SK-N-SH (cell line): ENCODE data around the gene RAB3GAP2. TPM values are rescaled to one million over a fixed set of nuclear protein-coding genes. Genes with fewer than 3 reads are reported as not detected.

ENCODE experiments used
- CTCF ChIA-PET: fragments of 300-600, 350-600 bp; formaldehyde crosslinking; extraction: SDS; loops from one replicate; lab custom pipeline; 2021; lab: Yijun Ruan, JAX
- POLR2A ChIA-PET: fragments of 350-600 bp; sonication (Branson Sonifier 250); formaldehyde crosslinking; extraction: SDS; loops from one replicate; lab custom pipeline; 2020; ENCODE audit warnings: antibody characterized with exemption, inconsistent platforms; lab: Yijun Ruan, JAX
- DNase-seq: peaks from one replicate; pipeline ENCODE4 v3.0.0; 2012
- H2AFZ ChIP-seq: fragments of 200-600 bp; sonication (generic); 2 replicates; pipeline ENCODE4 v1.8.1; 2016; ENCODE audit warnings: antibody characterized with exemption, mild to moderate bottlenecking, low read depth
- H3F3A ChIP-seq: fragments of 200-600 bp; sonication (generic); replicated peaks from 2 replicates; pipeline ENCODE3; 2016; ENCODE audit warnings: antibody characterized with exemption, mild to moderate bottlenecking; ENCODE audit not compliant: insufficient read depth
- H3K27ac ChIP-seq, 2 experiments: fragments of 200-500 bp in 1 of 2; fragments of 200-600 bp in 1 of 2; sonication (Bioruptor generic) in 1 of 2; sonication (generic), shearing (Covaris generic) in 1 of 2; 2 replicates each; pipeline versions ENCODE4 v1.5.1 to v1.6.1; 2014 to 2016; ENCODE audit warnings: low read depth in 2 of 2, inconsistent platforms in 1 of 2, low read length in 1 of 2, mild to moderate bottlenecking in 1 of 2, mixed read lengths in 1 of 2
- H3K27me3 ChIP-seq: fragments of 200-600 bp; sonication (generic), shearing (Covaris generic); 2 replicates; pipeline ENCODE4 v1.6.1; 2016; ENCODE audit warnings: mixed run types; ENCODE audit not compliant: insufficient read depth
- H3K36me3 ChIP-seq, 2 experiments: fragments of 200-500 bp in 1 of 2; fragments of 200-600 bp in 1 of 2; sonication (Bioruptor generic) in 1 of 2; sonication (generic) in 1 of 2; replicated peaks in 1 of 2; 2 replicates each; pipeline versions ENCODE3 to v1.5.1; 2014 to 2016; ENCODE audit warnings: low read length in 1 of 2, mild to moderate bottlenecking in 1 of 2; ENCODE audit not compliant: insufficient read depth in 2 of 2, control insufficient read depth in 1 of 2
- H3K4me1 ChIP-seq, 2 experiments: fragments of 200-500 bp in 1 of 2; fragments of 200-600 bp in 1 of 2; sonication (Bioruptor generic) in 1 of 2; sonication (generic), shearing (Covaris generic) in 1 of 2; 2 replicates each; pipeline versions ENCODE4 v1.5.1 to v1.6.1; 2014 to 2016; ENCODE audit warnings: low read depth in 1 of 2, low read length in 1 of 2, mixed run types in 1 of 2; ENCODE audit not compliant: insufficient read depth in 2 of 2, control insufficient read depth in 1 of 2
- H3K4me2 ChIP-seq: fragments of 200-600 bp; sonication (generic), shearing (Covaris generic); 2 replicates; pipeline ENCODE4 v1.6.1; 2017; ENCODE audit warnings: mixed run types
- H3K4me3 ChIP-seq, 2 experiments: fragments of 200-500 bp in 1 of 2; fragments of 200-600 bp in 1 of 2; sonication (Bioruptor generic) in 1 of 2; sonication (generic), shearing (Covaris generic) in 1 of 2; 2 replicates each; pipeline versions ENCODE4 v1.5.1 to v1.8.1; 2014 to 2016; ENCODE audit warnings: low read depth in 2 of 2, inconsistent platforms in 1 of 2, low read length in 1 of 2, mild to moderate bottlenecking in 1 of 2, mixed read lengths in 1 of 2, moderate library complexity in 1 of 2
- H3K79me2 ChIP-seq: fragments of 200-600 bp; sonication (generic); 2 replicates; pipeline ENCODE4 v1.8.1; 2017; ENCODE audit warnings: mild to moderate bottlenecking; ENCODE audit not compliant: insufficient read depth
- H3K9ac ChIP-seq: fragments of 200-600 bp; sonication (generic); 2 replicates; pipeline ENCODE4 v1.6.1; 2017; ENCODE audit warnings: mixed run types
- H3K9me2 ChIP-seq: fragments of 200-600 bp; sonication (generic); 2 replicates; pipeline ENCODE4 v1.6.1; 2017; ENCODE audit warnings: mixed run types
- H3K9me3 ChIP-seq: fragments of 200-600 bp; sonication (generic); 2 replicates; pipeline ENCODE4 v1.6.1; 2017; ENCODE audit warnings: mixed run types, mild to moderate bottlenecking, moderate library complexity
- H4K20me1 ChIP-seq: fragments of 200-600 bp; sonication (generic); 2 replicates; pipeline ENCODE4 v1.6.1; 2017; ENCODE audit warnings: mild to moderate bottlenecking, mixed run types; ENCODE audit not compliant: insufficient read depth
- CHD2 ChIP-seq: fragments of 150-350 bp; IDR thresholded peaks from 2 replicates; pipeline ENCODE4 v1.6.1; 2018; ENCODE audit warnings: low read length; ENCODE audit not compliant: partially characterized antibody
- ELF1 ChIP-seq: IDR thresholded peaks from 2 replicates; pipeline ENCODE4 v1.4.0; 2012
- EP300 ChIP-seq, 2 experiments: IDR thresholded peaks; 2 replicates each; pipeline versions ENCODE4 v1.4.0 to v1.6.1; 2012; ENCODE audit warnings: borderline replicate concordance in 1 of 2, low read depth in 1 of 2, low read length in 1 of 2
- FOXM1 ChIP-seq: IDR thresholded peaks from 2 replicates; pipeline ENCODE4 v1.4.0; 2012; ENCODE audit warnings: low read depth, mild to moderate bottlenecking
- GABPA ChIP-seq: IDR thresholded peaks from 2 replicates; pipeline ENCODE4 v1.4.0; 2012; ENCODE audit warnings: low read depth, mild to moderate bottlenecking
- GATA2 ChIP-seq: sonication (generic); formaldehyde crosslinking; IDR thresholded peaks from 2 replicates; pipeline ENCODE4 v1.5.0; 2020; ENCODE audit warnings: mild to moderate bottlenecking, missing genetic modification reagents
- MEF2A ChIP-seq: IDR thresholded peaks from 2 replicates; pipeline ENCODE4 v1.4.0; 2012; ENCODE audit warnings: low read depth, borderline replicate concordance
- NFIC ChIP-seq: IDR thresholded peaks from 2 replicates; pipeline ENCODE4 v1.4.0; 2012; ENCODE audit warnings: borderline replicate concordance
- NRF1 ChIP-seq: IDR thresholded peaks from 2 replicates; pipeline ENCODE4 v1.6.1; 2012; ENCODE audit warnings: low read depth, mild to moderate bottlenecking, low read length
- POLR2AphosphoS5 ChIP-seq: IDR thresholded peaks from 2 replicates; pipeline ENCODE4 v1.6.1; 2012; ENCODE audit warnings: low read depth, low read length
- RAD21 ChIP-seq: IDR thresholded peaks from 2 replicates; pipeline ENCODE4 v1.6.1; 2012; ENCODE audit warnings: mild to moderate bottlenecking, low read length
- REST ChIP-seq: IDR thresholded peaks from 2 replicates; pipeline ENCODE4 v1.6.1; 2012; ENCODE audit warnings: mild to moderate bottlenecking, low read depth, low read length, moderate library complexity
- RFX5 ChIP-seq: IDR thresholded peaks from 2 replicates; pipeline ENCODE4 v1.6.1; 2012; ENCODE audit warnings: mild to moderate bottlenecking, improper control_type of control experiment, low read length
- SMC3 ChIP-seq: IDR thresholded peaks from 2 replicates; pipeline ENCODE4 v1.6.1; 2012; ENCODE audit warnings: low read depth, low read length, improper control_type of control experiment
- TAF1 ChIP-seq: IDR thresholded peaks from 2 replicates; pipeline ENCODE4 v1.6.1; 2012; ENCODE audit warnings: low read depth, mild to moderate bottlenecking, low read length, moderate library complexity, borderline replicate concordance
- TCF12 ChIP-seq: IDR thresholded peaks from 2 replicates; pipeline ENCODE4 v1.4.0; 2012
- YY1 ChIP-seq: IDR thresholded peaks from 2 replicates; pipeline ENCODE4 v1.4.0; 2012; ENCODE audit warnings: low read depth, mild to moderate bottlenecking
- WGBS: methylation state at CpG from one replicate; pipeline ENCODE4 v1.1.6; 2017; ENCODE audit warnings: low lambda C conversion rate; 5-methylcytosine and 5-hydroxymethylcytosine counted together
- polyA plus RNA-seq, 3 experiments: library from polyadenylated mRNA; depleted of rRNA; stranded (reverse); fragments of >200 nt; gene quantifications; 2 replicates each; pipeline ENCODE4 v1.2.3, GENCODE V29; 2012
- TF ChIP-seq, protein P1 (sequence below): IDR thresholded peaks from 2 replicates; pipeline ENCODE4; 2012
- TF ChIP-seq, protein P2 (sequence below): IDR thresholded peaks from 2 replicates; pipeline ENCODE4 v1.4.0; 2012; ENCODE audit warnings: low read depth

The RAB3GAP2 gene
- polyA plus RNA-seq, 1 of the 3 experiments (the other 2 are of a cell fraction) = 9.3 TPM

DNA sequence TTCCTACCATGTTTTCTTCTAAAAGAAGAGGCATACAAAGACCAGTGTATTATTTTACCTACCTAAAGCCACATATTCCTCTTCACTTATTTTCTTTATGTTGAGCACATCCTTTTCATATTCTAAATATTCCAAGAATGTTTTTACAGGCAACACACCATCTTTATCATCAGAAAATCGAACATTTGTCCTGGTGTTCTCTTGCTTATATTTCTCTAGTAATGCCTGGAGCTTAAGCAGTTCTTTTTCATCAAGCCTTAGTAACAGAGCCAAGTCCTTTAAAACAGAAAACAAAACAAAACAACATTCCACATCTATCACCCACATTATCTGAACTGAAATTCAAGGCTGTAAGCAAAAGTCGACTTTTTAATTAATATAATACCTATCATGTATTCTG, 89.6 kb downstream of the RAB3GAP2 start:
- Histone ChIP-seq H2AFZ (no peak overlapping the region), H3K79me2 (peaks cover 5% of the 10 kb centered on the region; the same call in 1 of the 2 replicates), H3K4me1 (peaks cover 0 to 10% of the 10 kb centered on the region in 2 experiments; a peak in 1 of 4 replicates), H3K27me3 (no peaks in the 10 kb centered on the region), H3K9ac (peak overlapping the region; percentile 8; the same call in 1 of the 2 replicates), H3K4me3 (no peak overlapping the region), H3K27ac (peak overlapping the region in 1 of 2 experiments; percentile 67; a peak in 2 of 4 replicates), H3K9me2 (no peaks in the 10 kb centered on the region), H3K36me3 (peaks cover 54 to 66% of the 10 kb centered on the region in 2 experiments), H3K9me3 (no peaks in the 10 kb centered on the region), H3K4me2 (no peak overlapping the region), H3F3A (peaks cover 15% of the 10 kb centered on the region), H4K20me1 (no peaks in the 10 kb centered on the region)
- POLR2A ChIA-PET = no interaction called here
- 79% methylated on average over 2 of the region's 2 CpGs for WGBS
- TF ChIP-seq, protein P1, sequence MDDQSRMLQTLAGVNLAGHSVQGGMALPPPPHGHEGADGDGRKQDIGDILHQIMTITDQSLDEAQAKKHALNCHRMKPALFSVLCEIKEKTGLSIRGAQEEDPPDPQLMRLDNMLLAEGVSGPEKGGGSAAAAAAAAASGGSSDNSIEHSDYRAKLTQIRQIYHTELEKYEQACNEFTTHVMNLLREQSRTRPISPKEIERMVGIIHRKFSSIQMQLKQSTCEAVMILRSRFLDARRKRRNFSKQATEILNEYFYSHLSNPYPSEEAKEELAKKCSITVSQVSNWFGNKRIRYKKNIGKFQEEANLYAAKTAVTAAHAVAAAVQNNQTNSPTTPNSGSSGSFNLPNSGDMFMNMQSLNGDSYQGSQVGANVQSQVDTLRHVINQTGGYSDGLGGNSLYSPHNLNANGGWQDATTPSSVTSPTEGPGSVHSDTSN = no peak
- TF ChIP-seq REST (no peak), FOXM1 (no peak), ELF1 (no peak), RFX5 (no peak), TCF12 (no peak), NRF1 (no peak), SMC3 (no peak), GATA2 (CRISPR knock-in tag) (no peak), YY1 (no peak), TAF1 (no peak), RAD21 (no peak), CHD2 (no peak), NFIC (no peak), POLR2AphosphoS5 (no peak), GABPA (no peak), MEF2A (no peak), EP300 (IDR thresholded peaks at IDR 0.05; ENCODE audit: borderline replicate concordance in 1 of 2, low read depth in 1 of 2, low read length in 1 of 2) (no peak)
- TF ChIP-seq, protein P2, sequence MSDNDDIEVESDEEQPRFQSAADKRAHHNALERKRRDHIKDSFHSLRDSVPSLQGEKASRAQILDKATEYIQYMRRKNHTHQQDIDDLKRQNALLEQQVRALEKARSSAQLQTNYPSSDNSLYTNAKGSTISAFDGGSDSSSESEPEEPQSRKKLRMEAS = no peak
- CTCF ChIA-PET = interaction anchor here (1.1 kb wide), 1 partner anchor 594 kb away, joined by 3 read pairs; no protein-coding TSS in a partner anchor
- DNase-seq = no peak
